WTC11 (cell line): ENCODE results near the gene LEKR1. TPM values are rescaled to one million over a fixed set of nuclear protein-coding genes. Genes with fewer than 3 reads are reported as not detected.

Experiments used
- ATAC-seq: fragments of 200-7000 bp; cut with Tn5 transposase; 2 replicates; pipeline ENCODE4 v1.10.0; 2021; ENCODE audit warnings: mild to moderate bottlenecking, moderate library complexity
- CTCF ChIA-PET: fragments of 300-600 bp; sonication (Branson Sonifier 250); formaldehyde crosslinking; loops from one replicate; lab custom pipeline; 2021; ENCODE audit warnings: antibody characterized with exemption; lab: Charles Lee
- POLR2A ChIA-PET: fragments of 350-600 bp; sonication (Branson Sonifier 250); formaldehyde crosslinking; loops from one replicate; lab custom pipeline; 2021; ENCODE audit warnings: antibody characterized with exemption; lab: Charles Lee
- DNase-seq: peaks from one replicate; pipeline ENCODE4 v3.0.0; 2021; ENCODE audit warnings: low spot score
- H3K27ac Mint-ChIP-seq: 2 replicates; pipeline ENCODE4 v1.8.0; 2021; ENCODE audit warnings: mixed read lengths
- H3K27me3 Mint-ChIP-seq: 2 replicates; pipeline ENCODE4 v1.8.0; 2021; ENCODE audit warnings: low read depth, mild to moderate bottlenecking, moderate library complexity, mixed read lengths
- H3K36me3 Mint-ChIP-seq: 2 replicates; pipeline ENCODE4 v1.8.0; 2021; ENCODE audit warnings: mixed read lengths
- H3K4me1 Mint-ChIP-seq: 2 replicates; pipeline ENCODE4 v1.8.0; 2022; ENCODE audit warnings: mixed read lengths
- H3K4me3 Mint-ChIP-seq: 2 replicates; pipeline ENCODE4 v1.8.0; 2021; ENCODE audit warnings: mild to moderate bottlenecking, moderate library complexity, mixed read lengths
- H3K9me3 Mint-ChIP-seq: 2 replicates; pipeline ENCODE4 v1.8.0; 2021; ENCODE audit warnings: mixed read lengths
- ATF1 ChIP-seq: sonication (generic); formaldehyde crosslinking; IDR thresholded peaks from 2 replicates; pipeline ENCODE4 v1.8.1; 2023; ENCODE audit warnings: mild to moderate bottlenecking, moderate library complexity, missing genetic modification reagents
- E2F5 ChIP-seq: sonication (generic); formaldehyde crosslinking; IDR thresholded peaks from 2 replicates; pipeline ENCODE4 v1.8.1; 2022; ENCODE audit warnings: mild to moderate bottlenecking, moderate library complexity, missing genetic modification reagents
- EMX1 ChIP-seq: fragments of 250-450 bp; sonication (Bioruptor Pico); IDR thresholded peaks from 2 replicates; pipeline ENCODE4 v1.8.0; 2021; ENCODE audit warnings: mild to moderate bottlenecking
- ESRRA ChIP-seq: sonication (generic); formaldehyde crosslinking; IDR thresholded peaks from 2 replicates; pipeline ENCODE4 v1.8.1; 2022; ENCODE audit warnings: mild to moderate bottlenecking, missing genetic modification reagents, borderline replicate concordance
- ETV6 ChIP-seq: sonication (generic); formaldehyde crosslinking; IDR thresholded peaks from 2 replicates; pipeline ENCODE4 v1.8.1; 2022; ENCODE audit warnings: mild to moderate bottlenecking, missing genetic modification reagents
- GRHL2 ChIP-seq: fragments of 250-450 bp; sonication (Bioruptor Pico); IDR thresholded peaks from 2 replicates; pipeline ENCODE4 v1.8.0; 2022; ENCODE audit warnings: mild to moderate bottlenecking, moderate library complexity; ENCODE audit not compliant: insufficient replicate concordance, severe bottlenecking
- IRF2 ChIP-seq: sonication (generic); formaldehyde crosslinking; IDR thresholded peaks from 2 replicates; pipeline ENCODE4 v1.8.0; 2022; ENCODE audit warnings: low read depth, missing genetic modification reagents, borderline replicate concordance
- MXD4 ChIP-seq: fragments of 250-450 bp; sonication (Bioruptor Pico); IDR thresholded peaks from 2 replicates; pipeline ENCODE4 v1.8.0; 2021; ENCODE audit warnings: mild to moderate bottlenecking, moderate library complexity, borderline replicate concordance
- NFYB ChIP-seq: sonication (generic); formaldehyde crosslinking; conservative IDR thresholded peaks from 2 replicates; pipeline ENCODE4 v1.8.0; 2022; ENCODE audit warnings: low read depth, missing genetic modification reagents
- NR1H2 ChIP-seq: sonication (generic); formaldehyde crosslinking; IDR thresholded peaks from 2 replicates; pipeline ENCODE4 v1.9.0; 2021; ENCODE audit warnings: mild to moderate bottlenecking, moderate library complexity, missing genetic modification reagents
- OVOL2 ChIP-seq: fragments of 250-450 bp; sonication (Bioruptor Pico); IDR thresholded peaks from 2 replicates; pipeline ENCODE4 v1.9.0; 2021; ENCODE audit warnings: mild to moderate bottlenecking, borderline replicate concordance
- PREB ChIP-seq: sonication (generic); formaldehyde crosslinking; IDR thresholded peaks from 2 replicates; pipeline ENCODE4 v1.8.1; 2022; ENCODE audit warnings: mild to moderate bottlenecking, missing genetic modification reagents, moderate library complexity, borderline replicate concordance
- PRRX2 ChIP-seq: fragments of 250-450 bp; sonication (Bioruptor Pico); IDR thresholded peaks from 2 replicates; pipeline ENCODE4 v1.8.0; 2021; ENCODE audit warnings: mild to moderate bottlenecking
- ZBTB21 ChIP-seq: sonication (generic); formaldehyde crosslinking; IDR thresholded peaks from 2 replicates; pipeline ENCODE4 v1.8.1; 2023; ENCODE audit warnings: mild to moderate bottlenecking, missing genetic modification reagents, borderline replicate concordance
- ZNF138 ChIP-seq: sonication (generic); formaldehyde crosslinking; conservative IDR thresholded peaks from 2 replicates; pipeline ENCODE4 v1.8.1; 2022; ENCODE audit warnings: mild to moderate bottlenecking, moderate library complexity, missing genetic modification reagents
- ZNF219 ChIP-seq: sonication (generic); formaldehyde crosslinking; IDR thresholded peaks from 2 replicates; pipeline ENCODE4 v1.8.0; 2023; ENCODE audit warnings: missing genetic modification reagents, mild to moderate bottlenecking, borderline replicate concordance
- ZNF263 ChIP-seq: sonication (generic); formaldehyde crosslinking; IDR thresholded peaks from 2 replicates; pipeline ENCODE4 v1.8.1; 2022; ENCODE audit warnings: low read depth, mild to moderate bottlenecking, moderate library complexity, missing genetic modification reagents
- ZNF425 ChIP-seq: fragments of 250-450 bp; sonication (Bioruptor Pico); conservative IDR thresholded peaks from 2 replicates; pipeline ENCODE4 v1.9.0; 2021; ENCODE audit warnings: mild to moderate bottlenecking
- total RNA-seq: library from RNA; stranded (reverse); gene quantifications from 3 replicates; pipeline ENCODE4 v1.2.3, GENCODE V29; 2021
- TF ChIP-seq, protein P1 (sequence below): sonication (generic); formaldehyde crosslinking; IDR thresholded peaks from 2 replicates; pipeline ENCODE4 v1.8.0; 2022; ENCODE audit warnings: mild to moderate bottlenecking, missing genetic modification reagents
- TF ChIP-seq, protein P2 (sequence below): sonication (generic); formaldehyde crosslinking; IDR thresholded peaks from 2 replicates; pipeline ENCODE4 v1.8.1; 2022; ENCODE audit warnings: low read depth, missing genetic modification reagents, borderline replicate concordance

The LEKR1 gene
- total RNA-seq, 1 experiment from 2014 or later, result 0.09 TPM

DNA sequence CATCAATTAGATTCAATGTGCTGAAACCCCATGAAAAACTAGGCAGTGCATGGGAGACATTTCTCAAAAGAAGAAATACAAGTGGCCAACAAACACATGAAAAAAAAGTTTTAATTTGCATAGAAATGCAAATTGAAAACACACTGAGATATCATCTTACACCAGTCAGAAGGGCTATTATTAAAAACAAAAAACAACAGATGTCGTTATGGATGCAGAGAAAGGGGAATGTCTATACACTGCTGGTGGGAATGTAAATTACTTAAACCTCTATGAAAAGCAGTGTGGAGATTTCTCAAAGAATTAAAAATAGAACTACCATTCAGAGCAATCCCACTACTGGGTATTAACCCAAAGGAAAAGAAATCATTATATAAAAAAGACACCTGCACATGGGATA, 235.1 kb downstream of the LEKR1 start (continued):
- TF ChIP-seq ZNF425 (CRISPR knock-in tag), result no peak

GRCh38 chr3:157063469-157063868, 237.3 kb downstream of the LEKR1 start:
- Mint-ChIP-seq H3K27me3 (peaks cover 34% of the 10 kb centered on the region), H3K36me3 (no peaks in the 10 kb centered on the region), H3K27ac (no peak overlapping the region), H3K4me1 (peaks cover 42% of the 10 kb centered on the region), H3K4me3 (no peak overlapping the region), H3K9me3 (peaks cover 6% of the 10 kb centered on the region; the same call in 1 of the 2 replicates)
- ATAC-seq (no peak), DNase-seq (no peak)
- TF ChIP-seq ETV6 (CRISPR knock-in tag) (no peak), EMX1 (CRISPR knock-in tag) (no peak), ZNF219 (no peak)
- TF ChIP-seq, protein P1, sequence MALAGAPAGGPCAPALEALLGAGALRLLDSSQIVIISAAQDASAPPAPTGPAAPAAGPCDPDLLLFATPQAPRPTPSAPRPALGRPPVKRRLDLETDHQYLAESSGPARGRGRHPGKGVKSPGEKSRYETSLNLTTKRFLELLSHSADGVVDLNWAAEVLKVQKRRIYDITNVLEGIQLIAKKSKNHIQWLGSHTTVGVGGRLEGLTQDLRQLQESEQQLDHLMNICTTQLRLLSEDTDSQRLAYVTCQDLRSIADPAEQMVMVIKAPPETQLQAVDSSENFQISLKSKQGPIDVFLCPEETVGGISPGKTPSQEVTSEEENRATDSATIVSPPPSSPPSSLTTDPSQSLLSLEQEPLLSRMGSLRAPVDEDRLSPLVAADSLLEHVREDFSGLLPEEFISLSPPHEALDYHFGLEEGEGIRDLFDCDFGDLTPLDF (CRISPR knock-in tag), result no peak
- POLR2A ChIA-PET, result interaction anchor here (0.6 kb wide), 1 partner anchor 160 kb away, joined by 8 read pairs; no protein-coding TSS in a partner anchor
- CTCF ChIA-PET, result no interaction called here

- Mint-ChIP-seq H3K36me3 (no peaks in the 10 kb centered on the region), H3K27ac (no peak overlapping the region), H3K27me3 (peaks cover 34% of the 10 kb centered on the region), H3K4me1 (peaks cover 42% of the 10 kb centered on the region), H3K4me3 (no peak overlapping the region), H3K9me3 (peaks cover 6% of the 10 kb centered on the region; the same call in 1 of the 2 replicates)
- CTCF ChIA-PET, result no interaction called here
- TF ChIP-seq OVOL2, result no peak
- TF ChIP-seq GRHL2 (CRISPR knock-in tag), result no peak
- TF ChIP-seq ESRRA (CRISPR knock-in tag), result no peak
- TF ChIP-seq NFYB (CRISPR knock-in tag), result no peak
- TF ChIP-seq PRRX2 (CRISPR knock-in tag), result no peak
- no peak for TF ChIP-seq IRF2 (CRISPR knock-in tag)
- DNase-seq (no peak), ATAC-seq (no peak)
- POLR2A ChIA-PET, result interaction anchor here (0.6 kb wide), 1 partner anchor 161 kb away, joined by 8 read pairs; no protein-coding TSS in a partner anchor
These were observed 237.8 kb downstream of the LEKR1 start for GRCh38 chr3:157063926-157064325.

GRCh38 chr3:157064402-157064801, 238.2 kb downstream of the LEKR1 start:
- Mint-ChIP-seq H3K27ac (no peak overlapping the region), H3K27me3 (peaks cover 34% of the 10 kb centered on the region), H3K9me3 (peaks cover 6% of the 10 kb centered on the region; the same call in 1 of the 2 replicates), H3K4me1 (peaks cover 42% of the 10 kb centered on the region), H3K36me3 (no peaks in the 10 kb centered on the region), H3K4me3 (no peak overlapping the region)
- ChIA-PET CTCF (no interaction called here), POLR2A (interaction anchor here (0.6 kb wide), 1 partner anchor 161 kb away, joined by 8 read pairs; no protein-coding TSS in a partner anchor)
- DNase-seq (no peak), ATAC-seq (no peak)
- no peak for TF ChIP-seq ZNF263 (CRISPR knock-in tag)
- TF ChIP-seq ETV6 (CRISPR knock-in tag), result no peak
- TF ChIP-seq NR1H2, result no peak
- TF ChIP-seq ZNF138 (CRISPR knock-in tag), result no peak
- TF ChIP-seq, protein P2, sequence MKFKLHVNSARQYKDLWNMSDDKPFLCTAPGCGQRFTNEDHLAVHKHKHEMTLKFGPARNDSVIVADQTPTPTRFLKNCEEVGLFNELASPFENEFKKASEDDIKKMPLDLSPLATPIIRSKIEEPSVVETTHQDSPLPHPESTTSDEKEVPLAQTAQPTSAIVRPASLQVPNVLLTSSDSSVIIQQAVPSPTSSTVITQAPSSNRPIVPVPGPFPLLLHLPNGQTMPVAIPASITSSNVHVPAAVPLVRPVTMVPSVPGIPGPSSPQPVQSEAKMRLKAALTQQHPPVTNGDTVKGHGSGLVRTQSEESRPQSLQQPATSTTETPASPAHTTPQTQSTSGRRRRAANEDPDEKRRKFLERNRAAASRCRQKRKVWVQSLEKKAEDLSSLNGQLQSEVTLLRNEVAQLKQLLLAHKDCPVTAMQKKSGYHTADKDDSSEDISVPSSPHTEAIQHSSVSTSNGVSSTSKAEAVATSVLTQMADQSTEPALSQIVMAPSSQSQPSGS (CRISPR knock-in tag), result no peak
- no peak for TF ChIP-seq MXD4 (CRISPR knock-in tag)
- no peak for TF ChIP-seq ZBTB21 (CRISPR knock-in tag)
- TF ChIP-seq PREB (CRISPR knock-in tag), result no peak
- no peak for TF ChIP-seq ATF1 (CRISPR knock-in tag)
- TF ChIP-seq EMX1 (CRISPR knock-in tag), result no peak
- no peak for TF ChIP-seq E2F5 (CRISPR knock-in tag)
- no peak for TF ChIP-seq IRF2 (CRISPR knock-in tag)
